GM10266 (cell line): Measurements from ENCODE around the gene ZNF385B.

ENCODE experiments used
- DNase-seq: peaks from one replicate; pipeline ENCODE4 v3.0.0; 2012; ENCODE audit errors: extremely low spot score
- CTCF ChIP-seq: IDR thresholded peaks from 2 replicates; pipeline ENCODE4 v1.5.1; 2012; ENCODE audit warnings: mild to moderate bottlenecking, low read depth; ENCODE audit not compliant: control insufficient read depth, insufficient read depth; ENCODE audit errors: missing control alignments

The ZNF385B gene

DNA sequence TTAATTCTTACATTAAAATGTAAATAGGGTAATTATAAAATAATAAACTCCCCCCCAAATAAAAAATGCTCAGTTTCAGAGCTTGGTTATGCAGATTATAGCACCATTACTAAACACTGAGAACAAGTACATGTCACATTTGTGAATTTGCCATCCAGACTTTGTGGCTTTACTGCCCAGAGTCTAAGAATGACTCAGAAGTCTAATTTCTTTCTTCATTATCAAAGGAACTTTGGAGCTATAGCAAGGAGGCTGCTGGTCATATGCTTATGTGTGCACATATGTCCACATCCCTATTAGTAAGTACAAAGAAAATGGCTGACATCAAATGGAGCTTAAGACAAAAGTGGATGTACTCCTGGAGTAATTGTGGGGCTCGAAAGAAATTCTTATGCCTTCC, 348.2 kb downstream of the ZNF385B start:
- DNase-seq, result no peak

DNA sequence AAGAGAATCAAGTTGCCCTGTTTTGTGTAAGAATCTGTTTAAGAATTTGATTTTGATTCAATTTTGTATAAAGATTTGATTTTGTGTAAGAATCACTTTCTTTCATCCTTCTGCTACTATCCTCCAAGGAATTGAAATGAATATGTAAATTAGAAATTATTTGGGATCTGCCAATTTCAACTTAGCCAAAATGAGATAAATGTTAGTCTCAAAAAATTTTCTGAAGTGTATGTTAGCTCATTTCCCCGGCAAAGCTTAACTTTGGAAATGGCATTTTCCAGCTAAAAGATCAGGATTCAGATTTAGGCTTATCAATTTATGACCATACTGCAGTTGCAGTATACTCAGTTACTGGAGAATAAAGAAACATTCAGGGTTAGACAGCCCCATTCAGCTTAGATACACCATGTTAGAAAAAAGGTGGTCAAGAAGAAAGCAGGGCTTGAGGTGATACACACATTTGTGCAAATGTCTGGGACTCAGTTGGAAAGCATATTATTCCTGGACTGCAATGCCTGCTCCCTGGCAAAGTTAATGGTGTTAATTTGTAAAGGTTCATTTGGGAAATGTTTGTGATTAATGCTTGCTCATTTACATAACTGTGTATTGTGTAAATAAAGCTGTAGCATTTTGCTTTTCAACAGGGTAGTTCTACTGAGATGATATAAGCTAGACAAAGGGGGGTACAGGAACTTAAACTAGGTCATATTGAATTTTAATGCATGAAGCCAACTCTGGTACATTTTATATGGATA, 349.0 kb downstream of the ZNF385B start:
- TF ChIP-seq CTCF, result no peak
- DNase-seq, result no peak

More for the DNA sequence above, 348.2 kb downstream of the ZNF385B start:
- no peak for TF ChIP-seq CTCF

DNA sequence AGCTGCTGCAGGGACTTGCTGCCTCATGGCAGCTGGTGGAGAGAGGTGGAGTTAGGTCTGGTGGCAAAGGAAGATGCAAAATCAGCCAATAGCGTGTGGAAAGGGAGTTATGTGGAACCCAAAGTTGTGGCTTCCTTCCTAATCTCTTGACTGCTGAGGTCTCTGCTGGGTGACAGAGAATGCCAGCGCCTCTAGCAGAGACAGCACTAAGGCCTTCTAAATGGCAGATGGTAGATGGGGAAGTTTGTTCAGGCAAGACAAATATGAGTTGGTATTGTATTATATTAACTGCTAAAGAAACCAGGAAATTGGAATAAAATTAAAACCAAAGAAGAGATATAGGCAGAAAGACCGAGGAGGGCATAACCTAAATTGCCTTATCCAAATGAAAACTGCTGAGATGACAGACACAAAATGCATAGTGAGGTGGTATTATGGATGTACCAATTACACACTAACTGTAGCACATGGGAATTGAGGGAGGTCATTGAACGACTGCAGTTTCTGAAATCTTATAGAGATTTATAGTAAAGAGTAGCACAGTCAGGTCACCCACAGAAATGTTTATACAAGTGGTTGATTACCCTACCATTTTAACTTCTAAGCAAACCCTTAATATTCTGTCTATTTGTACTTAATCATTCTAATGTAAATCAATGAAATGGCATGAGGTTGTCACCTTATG, 350.2 kb downstream of the ZNF385B start:
- TF ChIP-seq CTCF, result no peak
- DNase-seq, result no peak

DNA sequence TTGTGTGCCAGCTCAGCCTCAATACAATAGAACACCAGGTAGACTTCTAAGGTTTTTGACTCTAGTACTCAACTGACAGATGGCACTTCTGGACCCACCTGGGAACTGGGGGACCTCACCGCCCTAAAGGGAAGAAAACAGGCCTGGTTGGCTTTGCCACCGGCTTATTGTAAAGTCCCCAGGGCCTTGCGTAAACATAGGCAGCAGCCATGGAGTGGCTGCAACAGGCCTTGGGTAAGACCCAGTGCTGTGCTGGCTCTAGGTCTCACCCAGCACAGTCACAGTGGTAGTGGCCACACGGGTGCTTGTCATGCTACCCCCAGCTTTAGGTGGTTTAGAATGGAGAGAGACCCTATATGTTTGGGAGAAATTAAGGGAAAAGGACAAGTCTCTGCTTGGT, 366.1 kb downstream of the ZNF385B start:
- no peak for DNase-seq
- TF ChIP-seq CTCF, result no peak

DNA sequence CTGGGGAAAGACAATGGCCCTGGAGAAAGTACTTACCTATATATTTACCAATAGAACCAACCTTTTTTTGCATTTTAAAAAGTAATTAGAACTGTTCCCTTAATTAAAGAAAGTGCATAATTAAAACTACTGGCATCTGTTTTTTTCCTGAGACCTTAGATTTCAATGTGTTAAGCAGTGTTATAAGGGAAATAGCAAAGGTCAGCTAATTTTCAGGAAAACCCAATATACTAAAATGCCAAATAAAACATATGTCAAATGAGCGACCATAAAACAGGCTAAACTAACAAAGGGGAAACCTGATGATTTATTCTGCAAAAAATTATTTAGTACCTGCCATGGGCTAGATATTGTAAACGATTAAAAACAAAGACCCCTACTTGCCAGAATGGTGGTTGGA, 372.8 kb downstream of the ZNF385B start:
- no peak for TF ChIP-seq CTCF
- no peak for DNase-seq

- TF ChIP-seq CTCF, result no peak
- no peak for DNase-seq
These were observed 374.2 kb downstream of the ZNF385B start for GRCh38 chr2:179487010-179487731.
